ENCODE measurements around the gene MIX23.

- TF ChIP-seq CTCF (IDR thresholded peaks at IDR 0.05) = no peak
- no peak for TF ChIP-seq POLR2A (IDR thresholded peaks at IDR 0.05)
These were observed 15.9 kb upstream of the MIX23 start for GRCh38 chr3:122398920-122399319.
